Thyroid gland (tissue), 4 donors: Measurements from ENCODE around the gene AKAP1. TPM values are rescaled to one million over a fixed set of nuclear protein-coding genes. Genes with fewer than 3 reads are reported as not detected.

Experiments
- DNase-seq, 2 donors: peaks; one replicate each; pipeline ENCODE4 v3.0.0-alpha.2; 2019
- H3K27ac ChIP-seq, 3 donors: fragments of 200-600 bp; sonication (generic); 1 replicate in 2 of 3; 2 replicates in 1 of 3; pipeline ENCODE4 v1.5.1; 2016 to 2019; ENCODE audit warnings: mild to moderate bottlenecking in 1 of 3, moderate library complexity in 1 of 3
- H3K27me3 ChIP-seq: fragments of 200-600 bp; sonication (generic); one replicate; pipeline ENCODE4 v1.5.1; 2019
- H3K36me3 ChIP-seq, 2 donors: fragments of 200-600 bp; sonication (generic); one replicate each; pipeline ENCODE4 v1.5.1; 2016 to 2019
- H3K4me1 ChIP-seq, 2 donors: fragments of 200-600 bp; sonication (generic); one replicate each; pipeline ENCODE4 v1.5.1; 2017 to 2019
- H3K4me3 ChIP-seq, 3 donors: fragments of 200-600 bp; sonication (generic); replicated peaks in 1 of 3; 1 replicate in 2 of 3; 2 replicates in 1 of 3; pipeline ENCODE4 v1.5.1; 2016; ENCODE audit warnings: mild to moderate bottlenecking in 1 of 3
- H3K9me3 ChIP-seq: fragments of 200-600 bp; sonication (generic); one replicate; pipeline ENCODE4 v1.5.1; 2017
- POLR2A ChIP-seq, 2 donors: fragments of 450-650 bp; IDR thresholded peaks; one replicate each; pipeline ENCODE4 v1.6.1; 2017; ENCODE audit warnings: antibody characterized with exemption in 2 of 2, mild to moderate bottlenecking in 2 of 2, moderate library complexity in 1 of 2
- WGBS, 2 donors: methylation state at CpG; one replicate each; pipeline ENCODE4 v1.1.5; 2017; 5-methylcytosine and 5-hydroxymethylcytosine counted together
- intact Hi-C: fragments of 100-400 bp; cut with DNase I; formaldehyde crosslinking; loops from one replicate; pipeline ENCODE4 v1.15.1; 2023
- total RNA-seq, 4 donors: library from RNA; depleted of rRNA; stranded (reverse); fragments of >200 nt; gene quantifications; one replicate each; pipeline ENCODE4 v1.2.3, GENCODE V29; 2016
- TF ChIP-seq, protein P1 (sequence below), 6 experiments: fragments of 200-600 bp in 3 of 6; fragments of 450-650 bp in 3 of 6; sonication (generic) in 3 of 6; IDR thresholded peaks; one replicate each; pipeline ENCODE4 v1.5.1; 2016 to 2019; ENCODE audit warnings: antibody characterized with exemption in 6 of 6, mild to moderate bottlenecking in 2 of 6, inconsistent platforms in 1 of 6, moderate library complexity in 1 of 6

Gene AKAP1
- total RNA-seq, 4 donors from 2014 or later: 91.6 to 105 (median 95.5) TPM

DNA sequence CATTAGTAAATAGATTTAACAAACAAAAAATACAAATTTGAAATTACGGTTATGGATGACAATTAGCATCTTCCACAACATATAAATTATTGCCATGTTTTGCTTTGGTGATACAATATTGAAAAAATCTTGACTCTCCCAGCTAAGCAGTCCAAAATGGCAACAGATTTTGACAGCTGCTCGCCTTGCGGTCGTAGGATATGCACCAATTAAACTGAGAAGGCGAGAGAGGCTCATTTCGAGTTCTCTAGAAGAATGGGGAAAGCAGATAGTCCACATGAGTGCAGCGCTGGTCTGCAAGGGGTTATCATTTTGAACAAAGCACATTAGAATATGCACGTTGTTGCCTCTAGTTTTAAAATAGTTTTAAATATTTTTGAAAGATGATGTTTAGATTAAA lies 55.3 kb downstream of the AKAP1 start:
- H3K4me1 ChIP-seq: no peaks in the 10 kb centered on the region
- no peaks in the 10 kb centered on the region for H3K27me3 ChIP-seq
- no peak overlapping the region for H3K4me3 ChIP-seq
- no peak overlapping the region for H3K27ac ChIP-seq
- TF ChIP-seq, protein P1, sequence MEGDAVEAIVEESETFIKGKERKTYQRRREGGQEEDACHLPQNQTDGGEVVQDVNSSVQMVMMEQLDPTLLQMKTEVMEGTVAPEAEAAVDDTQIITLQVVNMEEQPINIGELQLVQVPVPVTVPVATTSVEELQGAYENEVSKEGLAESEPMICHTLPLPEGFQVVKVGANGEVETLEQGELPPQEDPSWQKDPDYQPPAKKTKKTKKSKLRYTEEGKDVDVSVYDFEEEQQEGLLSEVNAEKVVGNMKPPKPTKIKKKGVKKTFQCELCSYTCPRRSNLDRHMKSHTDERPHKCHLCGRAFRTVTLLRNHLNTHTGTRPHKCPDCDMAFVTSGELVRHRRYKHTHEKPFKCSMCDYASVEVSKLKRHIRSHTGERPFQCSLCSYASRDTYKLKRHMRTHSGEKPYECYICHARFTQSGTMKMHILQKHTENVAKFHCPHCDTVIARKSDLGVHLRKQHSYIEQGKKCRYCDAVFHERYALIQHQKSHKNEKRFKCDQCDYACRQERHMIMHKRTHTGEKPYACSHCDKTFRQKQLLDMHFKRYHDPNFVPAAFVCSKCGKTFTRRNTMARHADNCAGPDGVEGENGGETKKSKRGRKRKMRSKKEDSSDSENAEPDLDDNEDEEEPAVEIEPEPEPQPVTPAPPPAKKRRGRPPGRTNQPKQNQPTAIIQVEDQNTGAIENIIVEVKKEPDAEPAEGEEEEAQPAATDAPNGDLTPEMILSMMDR (IDR thresholded peaks at IDR 0.05): no peak
- TF ChIP-seq POLR2A (IDR thresholded peaks at IDR 0.05): no peak
- no peaks in the 10 kb centered on the region for H3K9me3 ChIP-seq
- intact Hi-C loops: no loop called here
- WGBS, 2 donors: 87 to 88% methylated on average over 8 of the region's 8 CpGs
- no peaks in the 10 kb centered on the region for H3K36me3 ChIP-seq
- DNase-seq: no peak

DNA sequence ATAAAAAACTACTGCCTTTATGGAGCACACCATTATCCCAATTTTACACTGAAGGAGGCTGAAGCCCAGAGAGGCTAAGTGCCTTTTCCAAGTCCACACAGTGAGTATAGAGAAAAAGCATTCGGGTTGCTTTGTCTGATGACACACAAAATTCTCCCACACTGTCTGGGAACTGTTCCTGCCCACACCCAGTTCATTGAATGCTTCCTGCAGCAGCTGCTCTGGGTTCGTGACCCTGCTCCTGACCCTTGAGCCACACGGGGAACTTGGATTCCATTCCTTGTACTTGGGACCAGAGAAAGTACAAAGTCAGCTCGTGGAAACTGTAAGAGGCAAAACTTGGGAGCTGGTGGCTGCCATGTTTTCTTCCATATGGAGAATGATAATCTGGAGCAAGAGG lies 57.9 kb downstream of the AKAP1 start:
- 45 to 62% methylated on average over 4 of the region's 4 CpGs for WGBS, 2 donors

DNA sequence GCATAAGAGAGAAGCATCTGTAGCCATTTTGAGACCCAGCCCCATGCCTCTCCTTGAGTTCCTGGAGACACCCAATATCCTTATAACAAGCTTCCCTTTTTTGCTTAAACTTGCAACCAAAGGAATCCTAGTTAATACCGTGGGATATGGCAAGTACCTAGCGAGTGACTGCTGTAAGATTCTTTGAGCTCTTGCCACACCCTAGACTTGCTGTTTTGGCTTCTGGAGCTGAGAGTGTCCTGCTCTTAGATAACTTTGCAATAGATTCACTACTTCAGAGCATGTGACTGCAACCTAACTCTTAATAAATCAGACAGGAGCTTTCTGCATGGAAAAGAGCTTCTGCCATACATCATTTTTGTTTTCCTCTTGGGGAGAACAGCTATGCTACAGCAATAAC lies 58.3 kb downstream of the AKAP1 start:
- Histone ChIP-seq H3K27ac (no peak overlapping the region), H3K27me3 (no peaks in the 10 kb centered on the region), H3K4me3 (no peak overlapping the region), H3K9me3 (no peaks in the 10 kb centered on the region), H3K36me3 (no peaks in the 10 kb centered on the region), H3K4me1 (no peaks in the 10 kb centered on the region)
- WGBS, 2 donors: 75% methylated on average over 2 of the region's 2 CpGs
- no peak for DNase-seq
- no peak for TF ChIP-seq POLR2A (IDR thresholded peaks at IDR 0.05)
- TF ChIP-seq, protein P1 (IDR thresholded peaks at IDR 0.05): no peak
- intact Hi-C loops: no loop called here

More for the DNA sequence above, 57.9 kb downstream of the AKAP1 start:
- intact Hi-C loops: no loop called here
- no peak for DNase-seq
- Histone ChIP-seq H3K9me3 (no peaks in the 10 kb centered on the region), H3K36me3 (no peaks in the 10 kb centered on the region), H3K4me3 (no peak overlapping the region), H3K27ac (no peak overlapping the region), H3K27me3 (no peaks in the 10 kb centered on the region), H3K4me1 (no peaks in the 10 kb centered on the region)
- no peak for TF ChIP-seq POLR2A (IDR thresholded peaks at IDR 0.05)

DNA sequence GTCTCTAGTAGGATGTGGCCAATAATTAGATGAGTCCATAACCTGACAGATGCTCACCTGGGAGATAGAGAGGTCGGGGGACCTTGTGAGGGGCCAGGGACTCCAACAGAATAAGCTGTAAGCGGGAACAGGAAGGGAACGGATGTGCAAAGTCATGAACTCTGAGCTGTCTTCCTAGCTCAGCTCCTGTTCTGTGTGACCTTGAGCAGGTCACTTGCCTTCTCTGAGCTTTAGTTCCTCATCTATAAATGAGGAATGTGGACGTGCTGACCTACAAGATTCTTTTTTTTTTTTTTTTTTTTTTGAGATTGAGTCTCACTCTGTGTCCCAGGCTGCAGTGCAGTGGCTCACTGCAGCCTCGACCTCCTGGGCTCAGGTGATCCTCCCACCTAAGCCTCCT lies 58.9 kb downstream of the AKAP1 start:
- intact Hi-C loops: no loop called here
- Histone ChIP-seq H3K9me3 (no peaks in the 10 kb centered on the region), H3K27me3 (no peaks in the 10 kb centered on the region), H3K4me3 (no peak overlapping the region), H3K27ac (no peak overlapping the region), H3K4me1 (no peaks in the 10 kb centered on the region), H3K36me3 (no peaks in the 10 kb centered on the region)
- no peak for TF ChIP-seq POLR2A (IDR thresholded peaks at IDR 0.05)
- TF ChIP-seq, protein P1 (IDR thresholded peaks at IDR 0.05): no peak
- WGBS, 2 donors: 85 to 88% methylated on average over 5 of the region's 5 CpGs
- no peak for DNase-seq

DNA sequence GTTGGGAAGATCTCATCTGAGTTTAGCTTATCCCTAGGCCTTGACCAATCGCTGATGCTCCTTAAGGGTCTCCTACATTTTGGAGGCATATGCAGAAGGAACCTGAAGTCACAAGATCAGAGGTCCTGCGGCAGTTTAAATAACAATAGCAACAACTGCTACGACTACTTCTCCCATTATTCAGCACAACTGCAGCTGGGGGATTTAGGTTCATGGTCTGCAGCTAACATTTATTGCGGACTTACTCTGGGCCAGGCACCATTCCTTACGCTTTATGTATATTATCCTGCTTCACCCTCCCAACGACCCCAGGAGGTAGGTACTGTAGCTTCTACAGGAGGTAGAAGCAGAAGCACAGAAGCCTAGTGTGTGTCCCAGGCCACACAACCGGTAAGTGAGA lies 59.5 kb downstream of the AKAP1 start:
- H3K27me3 ChIP-seq: no peaks in the 10 kb centered on the region
- no peak for DNase-seq
- H3K4me3 ChIP-seq: no peak overlapping the region
- no peak overlapping the region for H3K27ac ChIP-seq
- H3K4me1 ChIP-seq: no peaks in the 10 kb centered on the region
- 81 to 86% methylated on average over 7 of the region's 7 CpGs for WGBS, 2 donors
- intact Hi-C loops: no loop called here
- no peaks in the 10 kb centered on the region for H3K36me3 ChIP-seq
- TF ChIP-seq POLR2A (IDR thresholded peaks at IDR 0.05): no peak
- TF ChIP-seq, protein P1 (IDR thresholded peaks at IDR 0.05): no peak
- no peaks in the 10 kb centered on the region for H3K9me3 ChIP-seq

DNA sequence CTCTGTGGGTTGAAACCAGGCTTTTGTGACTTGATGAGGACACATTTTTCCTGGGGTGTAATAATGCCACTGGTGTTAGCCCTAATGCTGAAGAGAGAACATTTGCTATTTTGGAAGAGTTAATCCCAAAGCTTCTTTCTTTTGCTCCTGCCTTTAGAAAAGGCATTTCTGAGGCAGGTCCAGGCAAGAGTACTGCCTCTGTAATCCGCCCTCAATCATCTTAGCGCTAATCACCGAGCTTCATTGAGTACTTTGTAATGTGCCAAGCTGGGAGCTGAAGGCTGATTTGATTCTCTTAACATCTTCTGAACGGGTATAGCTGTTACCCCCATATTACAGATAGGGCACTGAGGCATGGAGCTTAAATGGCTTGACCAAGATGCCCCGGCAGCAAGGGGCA lies 60.3 kb downstream of the AKAP1 start:
- no peak for TF ChIP-seq POLR2A (IDR thresholded peaks at IDR 0.05)
- TF ChIP-seq, protein P1 (IDR thresholded peaks at IDR 0.05): no peak
- no peaks in the 10 kb centered on the region for H3K9me3 ChIP-seq
- H3K36me3 ChIP-seq: no peaks in the 10 kb centered on the region
- 85 to 87% methylated on average over 5 of the region's 5 CpGs for WGBS, 2 donors
- intact Hi-C loops: no loop called here
- H3K4me1 ChIP-seq: no peaks in the 10 kb centered on the region
- no peak for DNase-seq
- no peak overlapping the region for H3K4me3 ChIP-seq
- H3K27ac ChIP-seq: no peak overlapping the region
- H3K27me3 ChIP-seq: no peaks in the 10 kb centered on the region
